Left lobe of liver (tissue), 2 donors: ENCODE results near the gene ATP5PB. TPM values are rescaled to one million over a fixed set of nuclear protein-coding genes. Genes with fewer than 3 reads are reported as not detected.

Source experiments
- ATAC-seq: fragments of 200-7000 bp; cut with Tn5 transposase; one replicate; pipeline ENCODE4 v1.9.1; 2020; ENCODE audit warnings: mild to moderate bottlenecking, moderate library complexity
- DNase-seq: peaks from one replicate; pipeline ENCODE4 v3.0.0-alpha.2; 2020; ENCODE audit warnings: low spot score
- total RNA-seq: library from RNA; stranded (reverse); gene quantifications from one replicate; pipeline ENCODE4 v1.2.1, GENCODE V29; 2021
- donor health status: DM: no; HTN: no; CAD: no; lungs with moderate emphysema.
- donor health status: DM: no; HTN: yes; CAD: no.

The ATP5PB gene, protein sequence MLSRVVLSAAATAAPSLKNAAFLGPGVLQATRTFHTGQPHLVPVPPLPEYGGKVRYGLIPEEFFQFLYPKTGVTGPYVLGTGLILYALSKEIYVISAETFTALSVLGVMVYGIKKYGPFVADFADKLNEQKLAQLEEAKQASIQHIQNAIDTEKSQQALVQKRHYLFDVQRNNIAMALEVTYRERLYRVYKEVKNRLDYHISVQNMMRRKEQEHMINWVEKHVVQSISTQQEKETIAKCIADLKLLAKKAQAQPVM
- total RNA-seq: 130 TPM

DNA sequence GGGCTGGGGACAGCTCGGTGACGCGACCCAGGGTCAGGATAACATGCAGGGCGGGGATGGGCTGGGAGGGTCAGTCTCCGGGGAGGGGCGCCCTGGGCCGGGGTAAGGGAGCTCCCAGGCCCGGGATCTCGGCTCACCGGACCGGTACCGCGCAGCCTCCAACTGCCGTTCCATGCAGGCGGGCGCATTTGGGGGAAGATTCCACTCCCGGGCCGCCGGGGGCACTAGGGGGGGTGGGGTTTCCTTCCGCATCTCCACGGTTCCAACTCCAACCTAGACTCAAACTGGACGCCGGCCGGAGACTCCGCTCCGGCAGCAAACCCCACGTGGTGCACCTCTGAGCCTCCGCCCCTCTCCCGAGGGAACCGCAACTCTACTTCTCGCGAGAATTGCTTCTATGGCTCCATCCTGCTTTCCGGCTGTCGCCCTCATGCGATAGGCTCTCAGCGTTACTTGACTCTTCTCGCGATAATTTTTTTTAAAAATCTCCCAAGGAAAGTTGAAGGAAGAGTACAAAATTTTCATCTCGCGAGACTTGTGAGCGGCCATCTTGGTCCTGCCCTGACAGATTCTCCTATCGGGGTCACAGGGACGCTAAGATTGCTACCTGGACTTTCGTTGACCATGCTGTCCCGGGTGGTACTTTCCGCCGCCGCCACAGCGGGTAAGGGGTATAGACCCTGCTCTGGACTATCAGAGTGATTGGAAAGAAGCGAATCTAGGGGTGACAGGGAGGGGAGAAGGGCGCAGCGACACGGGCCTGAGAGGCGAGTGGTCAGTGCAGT is at the start of gene ATP5PB, which contains the start of gene WDR77:
TSS of gene ATP5PB (plus strand) at position 547 of the 785 bp plus-strand sequence. CDS start at position 625, 78 bp downstream.
TSS of gene WDR77 (minus strand) at position 339 of the 785 bp plus-strand sequence. CDS start at position 252, 87 bp downstream.
- peak; percentile 91 for ATAC-seq
- peak; percentile 97 for DNase-seq

DNA sequence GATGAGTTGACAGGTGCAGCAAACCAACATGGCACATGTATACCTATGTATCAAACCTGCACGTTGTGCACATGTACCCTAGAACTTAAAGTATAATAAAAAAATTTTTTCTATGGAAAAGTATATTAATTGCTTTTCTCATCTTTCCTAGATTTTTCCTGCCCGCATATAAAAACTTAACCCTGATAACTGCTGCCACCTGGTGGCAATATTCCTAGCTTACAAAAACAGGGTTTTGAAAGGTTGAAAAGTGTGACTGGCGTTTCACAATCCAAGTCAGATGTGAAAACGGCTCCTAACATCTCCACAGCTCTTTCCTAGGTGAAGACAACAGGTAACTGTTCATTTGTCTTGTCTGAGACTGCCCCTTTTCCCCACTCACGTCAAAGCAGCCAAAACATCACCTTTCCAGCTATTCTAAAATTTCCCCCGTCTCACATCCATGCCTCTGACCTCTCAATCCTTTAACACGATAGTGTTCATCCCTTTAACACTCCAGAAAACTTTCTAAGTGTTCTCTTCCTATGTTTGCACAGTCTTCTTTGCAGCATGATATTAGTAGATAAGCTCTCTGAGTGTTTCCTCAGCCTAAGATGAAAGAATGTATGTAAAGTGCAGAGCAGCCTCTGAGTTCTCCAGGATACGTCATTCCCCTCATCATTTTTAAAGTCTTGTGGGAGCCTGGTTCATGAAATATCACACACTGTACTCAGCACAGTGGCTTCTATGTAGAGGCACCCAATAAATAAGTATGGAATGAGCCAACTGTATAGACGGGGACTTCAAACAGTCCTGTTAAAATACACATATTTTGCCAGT is 49.3 kb upstream of the ATP5PB start:
- DNase-seq (no peak), ATAC-seq (peak; percentile 86)

DNA sequence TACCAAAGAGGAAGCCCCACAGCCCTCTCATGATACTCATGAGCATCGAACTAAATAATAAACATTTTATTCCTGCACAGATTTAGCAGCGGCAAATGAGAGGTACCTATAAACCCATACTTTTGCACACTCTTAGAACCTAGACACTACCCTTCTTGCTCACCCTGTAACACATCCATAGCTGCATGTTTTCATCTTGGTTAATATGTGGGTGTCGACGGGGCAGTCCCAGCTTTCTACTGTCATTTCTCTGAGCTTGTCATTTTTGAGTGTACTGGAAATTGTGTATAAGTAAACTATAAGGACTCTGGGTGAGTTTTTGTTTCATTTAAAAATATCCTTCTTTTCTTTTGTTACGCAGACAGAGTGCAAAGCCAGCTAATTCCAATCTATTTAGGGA is 47.2 kb upstream of the ATP5PB start:
- ATAC-seq (no peak), DNase-seq (no peak)

DNA sequence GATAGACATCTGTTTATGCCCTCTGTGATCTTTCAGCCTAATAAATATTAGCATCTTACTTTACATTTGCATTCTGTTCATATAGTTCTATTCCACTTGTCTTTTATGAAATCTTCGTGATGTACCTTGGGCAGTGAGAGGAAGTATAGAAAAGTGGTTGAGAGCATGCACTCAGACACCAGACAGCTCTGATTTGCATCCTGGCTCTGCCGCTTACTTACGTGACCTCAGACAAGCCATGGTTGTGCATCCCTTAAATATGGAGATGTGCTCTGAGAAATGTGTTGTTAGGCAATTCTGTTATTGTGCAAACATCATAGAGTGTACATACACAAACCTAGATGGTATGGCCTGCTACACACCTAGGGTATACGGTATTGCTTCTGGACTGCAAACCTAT is 44.7 kb upstream of the ATP5PB start:
- ATAC-seq (no peak), DNase-seq (no peak)

DNA sequence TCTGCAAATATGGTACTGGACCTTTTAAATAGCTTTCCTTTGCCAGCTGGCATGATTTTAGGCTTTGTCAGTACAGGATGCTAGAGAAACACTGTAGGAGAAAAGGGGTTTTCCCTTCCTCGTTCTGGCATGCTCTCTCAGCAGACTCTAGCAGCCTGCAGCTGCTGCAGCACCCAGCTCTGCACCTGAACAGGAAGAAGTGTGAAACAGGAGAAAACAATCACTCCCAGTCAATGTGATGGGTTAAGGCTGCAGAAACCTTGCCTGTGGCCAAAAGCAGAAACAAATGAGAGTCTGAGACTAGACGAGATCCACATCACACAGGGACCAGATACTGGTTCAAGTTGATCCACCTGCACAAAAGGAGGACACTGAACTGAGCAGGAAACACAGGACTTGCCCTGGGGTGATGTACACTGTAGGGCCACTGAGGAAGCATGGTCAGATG is 42.9 kb upstream of the ATP5PB start:
- ATAC-seq (peak; percentile 96), DNase-seq (peak; percentile 49)

DNA sequence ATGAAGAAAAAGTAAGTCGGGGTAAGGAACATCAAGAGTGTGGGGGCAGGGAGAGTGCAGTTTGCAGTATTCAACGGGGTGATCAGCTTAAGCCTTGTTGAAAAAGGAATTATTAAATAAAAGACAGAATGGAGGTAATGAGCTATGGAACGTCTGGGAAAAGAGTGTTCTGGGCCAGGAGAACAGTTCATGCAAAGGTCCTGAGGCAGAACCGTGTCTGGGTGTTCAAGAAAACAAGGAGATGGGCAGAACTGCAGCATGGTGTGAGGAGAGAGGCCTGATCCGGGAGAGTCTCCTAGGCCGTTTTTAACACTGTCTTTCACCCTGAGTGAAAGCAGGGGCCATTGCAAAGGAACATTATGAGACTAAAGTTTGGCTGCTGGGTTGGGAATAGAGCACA is 42.0 kb upstream of the ATP5PB start:
- no peak for ATAC-seq

DNA sequence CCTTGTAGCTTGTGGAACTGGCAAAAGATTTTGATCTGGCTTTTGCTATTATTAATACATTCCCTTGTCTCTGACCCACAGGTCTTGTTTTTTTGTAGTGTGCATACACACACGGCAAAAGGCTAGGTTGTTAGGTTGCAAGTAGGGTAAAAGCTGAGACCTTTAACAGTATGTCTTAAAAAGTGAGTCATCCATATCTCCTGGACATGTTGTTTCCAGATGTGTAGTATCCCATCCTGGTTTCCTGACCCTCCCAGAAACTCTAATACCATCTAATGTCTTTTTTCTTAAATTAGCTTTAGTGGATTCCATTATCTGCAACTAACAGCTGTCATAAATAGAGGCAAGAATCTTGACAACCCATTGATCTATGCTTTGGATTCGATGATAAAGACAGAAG is 36.4 kb upstream of the ATP5PB start:
- no peak for ATAC-seq
- no peak for DNase-seq

More for the DNA sequence above, 42.0 kb upstream of the ATP5PB start:
- no peak for DNase-seq

DNA sequence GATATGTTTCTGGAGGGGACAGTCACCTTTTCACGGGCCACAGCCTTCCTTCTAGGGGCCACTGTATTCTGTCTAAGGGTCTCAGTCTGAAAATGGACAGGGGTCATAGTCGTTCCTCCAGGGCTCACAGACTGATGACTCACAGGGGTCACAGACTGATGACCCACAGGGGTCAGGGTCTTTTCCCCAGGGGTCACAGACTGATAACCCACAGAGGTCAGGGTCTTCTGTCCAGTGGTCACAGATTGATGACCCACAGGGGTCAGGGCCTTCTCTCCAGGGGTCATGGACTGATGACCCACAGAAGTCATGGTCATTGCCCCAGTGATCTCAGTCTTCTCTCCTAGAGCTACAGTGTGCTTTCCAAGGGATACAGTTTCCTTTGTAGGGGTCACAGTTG is 34.5 kb upstream of the ATP5PB start:
- no peak for DNase-seq
- ATAC-seq: no peak

DNA sequence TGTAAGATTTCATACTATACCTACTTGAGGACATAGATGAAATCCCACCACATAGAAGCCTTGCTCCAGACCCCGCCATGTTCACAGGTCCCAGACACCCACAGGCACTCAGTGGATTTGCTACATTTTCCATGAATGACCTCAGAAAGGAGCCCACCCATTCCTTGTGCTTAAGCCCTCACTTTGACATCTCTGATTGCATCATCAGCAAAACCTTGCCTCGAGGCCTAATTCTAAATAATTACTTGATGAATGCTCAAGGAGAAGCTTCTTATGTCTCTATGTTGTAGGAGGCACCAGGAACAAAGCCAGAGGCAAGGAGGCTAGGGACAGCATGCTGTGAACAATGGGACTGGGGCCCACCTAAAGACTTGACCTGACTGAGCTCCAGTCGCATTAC is 33.8 kb upstream of the ATP5PB start:
- DNase-seq (no peak), ATAC-seq (no peak)

DNA sequence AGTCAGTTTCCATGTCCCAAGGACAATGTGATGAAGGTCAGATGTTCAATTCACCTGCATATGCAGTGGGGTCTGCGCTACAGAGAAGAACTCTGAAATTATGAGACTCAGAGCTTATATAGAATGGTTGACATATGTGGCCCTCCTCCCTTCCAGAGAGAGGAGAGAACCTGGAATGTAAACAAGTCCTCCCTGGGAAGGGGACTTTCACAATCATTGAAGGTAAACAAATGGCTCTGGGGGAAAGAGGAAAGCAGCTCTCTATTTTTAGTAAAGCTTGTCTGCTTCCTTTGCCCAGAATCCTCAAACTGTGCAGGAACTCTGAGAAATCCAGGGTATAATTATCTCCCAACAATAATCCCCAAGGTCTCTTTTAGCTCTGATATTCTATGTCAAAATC is 31.5 kb upstream of the ATP5PB start:
- peak; percentile 89 for ATAC-seq
- DNase-seq: no peak

DNA sequence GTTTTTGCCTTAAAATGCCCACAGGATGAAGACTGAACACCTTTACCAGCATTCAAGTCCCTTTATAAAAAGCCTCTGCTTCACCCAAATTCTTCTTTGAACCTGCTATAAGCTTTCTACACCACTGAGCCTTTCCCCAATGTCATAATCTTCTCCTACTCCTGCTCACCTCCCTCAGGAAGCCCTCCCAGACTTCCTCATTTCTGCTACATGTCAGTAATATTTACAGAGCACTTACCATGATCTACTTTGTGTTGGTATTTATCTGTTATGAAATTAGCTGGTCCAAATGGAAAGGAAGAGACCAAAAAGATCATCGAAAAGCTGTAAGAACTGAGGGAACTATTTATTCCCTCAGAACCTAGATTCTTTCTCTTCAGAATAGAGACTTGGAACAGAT is 30.2 kb upstream of the ATP5PB start:
- ATAC-seq (no peak), DNase-seq (no peak)

DNA sequence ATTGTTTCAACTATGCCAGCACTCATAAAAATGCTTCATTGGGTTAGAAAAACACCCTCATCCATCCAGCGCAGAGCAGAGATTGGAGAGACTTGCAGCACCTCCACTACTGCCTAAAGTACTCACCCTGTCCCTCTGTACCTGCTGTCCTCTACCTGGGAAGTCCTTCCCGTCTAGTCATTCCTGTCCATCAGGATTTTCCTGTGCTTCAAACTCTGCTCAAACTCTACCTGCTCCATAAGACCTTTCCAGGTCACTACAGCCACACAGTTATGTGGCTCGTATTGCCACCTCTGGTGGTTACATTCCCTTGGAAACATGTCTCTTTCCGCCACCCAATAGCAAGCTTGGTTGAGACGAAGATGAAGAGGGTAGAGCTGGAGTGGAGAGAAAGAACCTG is 28.9 kb upstream of the ATP5PB start:
- DNase-seq: no peak
- no peak for ATAC-seq

DNA sequence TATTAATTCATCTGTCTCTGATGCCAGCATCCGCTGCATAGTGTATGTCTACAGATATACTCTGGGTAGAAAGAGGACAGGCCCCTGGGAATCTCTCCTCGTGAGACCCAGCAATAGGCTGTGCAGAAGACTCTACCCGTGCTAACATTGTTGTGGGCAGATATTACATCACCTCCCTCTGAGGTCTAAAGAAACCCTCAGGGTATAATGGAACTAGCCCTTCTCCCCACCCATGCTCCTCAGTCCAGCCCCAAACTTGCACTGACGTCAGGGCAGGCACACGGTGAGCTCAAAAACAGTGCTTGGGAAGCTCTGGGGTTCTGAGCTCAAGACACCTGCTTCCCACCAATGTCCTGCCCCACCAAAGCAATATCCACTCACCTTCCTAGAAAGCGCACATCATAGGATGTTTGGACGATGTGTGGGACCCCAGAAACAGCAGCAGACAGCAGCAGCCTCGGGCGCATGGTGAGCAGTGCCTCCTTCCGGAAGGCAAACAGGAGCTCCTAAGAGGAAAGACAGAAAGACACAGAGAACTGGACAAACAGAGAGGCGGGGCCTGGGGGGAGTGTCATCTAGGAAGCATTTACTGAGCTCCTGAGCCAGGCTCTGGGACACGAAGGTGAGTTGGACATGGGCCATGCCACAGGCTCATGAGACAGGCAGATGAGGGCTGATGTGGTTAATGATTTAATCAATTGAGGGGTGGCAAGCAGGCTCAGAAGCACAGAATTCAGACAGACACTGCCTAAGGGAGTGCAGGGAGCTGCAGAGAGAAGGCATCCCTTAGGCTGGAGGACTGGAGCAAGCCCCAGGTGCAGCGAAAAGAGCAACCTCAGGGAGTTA is 26.5 kb upstream of the ATP5PB start:
- DNase-seq (peak; percentile 97), ATAC-seq (peak; percentile 95)

DNA sequence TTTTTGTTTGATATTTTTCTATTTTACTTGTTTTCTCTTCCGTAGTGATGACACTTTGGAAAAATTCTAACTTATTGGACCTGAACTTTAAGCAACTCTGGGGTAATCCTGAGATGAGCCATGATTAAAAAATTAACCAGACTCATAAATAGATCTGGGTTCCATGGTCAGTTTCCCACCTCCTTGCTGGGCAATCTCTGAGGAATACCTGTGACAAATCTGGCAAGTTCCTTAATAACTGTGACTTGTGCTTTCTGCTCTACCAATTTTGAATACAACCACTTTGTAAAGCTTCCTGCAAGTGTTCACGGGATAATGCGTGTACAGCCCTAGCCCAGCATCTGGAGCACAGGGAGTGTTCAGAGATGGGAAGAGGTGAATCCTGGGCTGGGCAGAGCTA is 25.0 kb upstream of the ATP5PB start:
- no peak for ATAC-seq
- no peak for DNase-seq

DNA sequence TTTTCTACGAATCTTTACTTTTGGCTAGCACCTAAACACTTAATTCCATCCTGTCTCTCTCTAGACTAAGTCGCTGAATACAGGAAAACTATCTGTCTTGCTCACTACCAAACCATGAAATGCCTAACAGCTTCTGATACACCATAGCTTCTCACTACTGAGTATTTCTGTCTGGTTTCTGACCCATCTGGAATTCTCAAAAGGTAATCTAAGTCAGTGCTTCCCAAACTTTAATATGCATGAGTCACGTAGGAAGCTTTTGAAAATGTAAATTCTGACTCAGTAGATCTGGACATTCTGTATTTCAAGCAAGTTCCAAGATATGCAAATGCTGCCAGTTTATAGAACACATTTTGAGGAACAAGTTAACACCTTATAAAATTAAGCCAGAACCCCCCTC is 12.5 kb upstream of the ATP5PB start:
- no peak for ATAC-seq
- DNase-seq: no peak

DNA sequence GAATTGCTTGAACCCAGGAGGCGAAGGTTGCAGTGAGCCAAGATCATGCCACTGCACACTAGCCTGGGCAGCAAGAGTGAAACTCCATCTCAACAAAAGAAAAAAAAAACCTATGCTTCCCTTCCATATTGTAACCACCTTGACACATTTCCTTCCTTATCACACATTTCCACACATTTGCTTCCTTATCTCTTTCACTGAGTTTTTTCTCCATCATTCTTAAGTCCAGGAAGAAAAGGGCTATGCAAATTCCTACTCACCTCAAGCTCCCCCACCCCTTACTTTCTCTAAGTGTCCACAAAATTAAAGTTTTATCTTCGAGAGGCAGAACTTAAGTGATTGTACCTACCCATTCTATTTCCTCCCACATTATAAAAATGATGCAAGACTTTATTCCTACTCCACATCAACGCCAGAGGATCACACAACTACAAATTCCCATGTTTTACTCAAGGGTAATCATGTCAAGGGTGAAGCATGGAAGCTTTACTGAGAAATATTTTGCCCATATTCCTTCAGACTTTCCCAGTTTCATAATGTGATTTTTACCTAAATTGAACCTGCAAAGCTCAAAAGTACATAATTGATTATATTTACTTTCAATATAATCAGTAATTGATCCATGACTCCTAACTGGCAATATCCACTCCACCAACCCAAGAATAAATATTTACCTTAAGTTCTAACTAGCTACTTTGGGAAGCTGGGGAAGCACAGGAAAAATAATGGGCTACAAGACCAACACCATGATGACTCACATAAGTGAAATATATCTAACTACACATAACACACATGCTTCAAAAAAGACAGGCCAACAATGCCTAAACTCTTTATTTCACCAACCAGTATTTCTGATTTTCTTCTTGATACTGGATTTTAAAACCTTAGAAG is 9.6 kb upstream of the ATP5PB start:
- DNase-seq (no peak), ATAC-seq (no peak)

DNA sequence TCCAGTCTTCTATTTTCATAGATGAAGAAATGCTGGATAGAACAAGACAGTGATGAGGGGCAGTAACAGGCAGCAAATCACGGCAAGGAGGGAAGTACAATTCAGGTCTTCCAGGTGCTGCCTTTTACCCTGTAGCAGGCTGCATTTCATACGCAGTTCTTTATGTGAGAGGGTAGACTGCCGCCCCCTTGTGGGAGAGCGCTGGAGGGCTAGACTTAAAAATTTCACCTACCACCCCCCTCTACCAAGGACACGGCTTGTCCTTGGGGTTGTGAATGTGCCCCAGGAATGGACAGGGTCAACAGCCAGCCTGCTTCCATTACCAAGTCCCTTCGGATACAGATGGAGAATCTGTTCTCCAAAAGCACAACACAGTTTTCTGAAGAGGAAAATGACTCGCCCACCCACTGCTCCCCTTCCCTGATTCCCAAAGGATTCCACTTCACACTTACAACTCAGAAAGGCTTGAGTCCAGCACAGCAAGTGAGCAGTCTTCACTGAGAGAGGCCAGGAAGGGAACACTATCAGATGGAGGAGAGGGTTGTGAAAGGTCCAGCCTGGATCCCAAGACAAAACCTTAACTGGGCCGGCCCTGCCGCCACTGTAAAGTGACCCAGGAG is 7.6 kb upstream of the ATP5PB start:
- DNase-seq (no peak), ATAC-seq (peak; percentile 61)

DNA sequence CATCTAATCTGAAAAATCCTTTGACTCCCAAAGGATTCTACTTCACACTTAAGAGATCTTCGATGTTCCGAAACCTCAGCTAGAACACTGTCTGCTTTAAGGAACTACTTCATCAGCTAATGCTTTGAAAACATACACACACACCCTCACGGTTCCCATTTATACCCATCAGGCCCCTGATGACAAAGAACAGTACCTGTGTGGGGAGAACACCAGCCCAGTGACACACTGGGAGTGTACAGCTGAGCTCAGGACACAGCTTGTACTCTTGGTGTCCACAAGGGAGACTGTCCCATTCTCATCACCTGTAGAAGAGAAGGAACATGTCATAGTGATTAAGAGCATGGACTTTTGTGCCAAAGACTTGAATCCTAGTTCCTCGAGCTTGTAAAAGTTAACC is 6.8 kb upstream of the ATP5PB start:
- ATAC-seq (no peak), DNase-seq (no peak)

DNA sequence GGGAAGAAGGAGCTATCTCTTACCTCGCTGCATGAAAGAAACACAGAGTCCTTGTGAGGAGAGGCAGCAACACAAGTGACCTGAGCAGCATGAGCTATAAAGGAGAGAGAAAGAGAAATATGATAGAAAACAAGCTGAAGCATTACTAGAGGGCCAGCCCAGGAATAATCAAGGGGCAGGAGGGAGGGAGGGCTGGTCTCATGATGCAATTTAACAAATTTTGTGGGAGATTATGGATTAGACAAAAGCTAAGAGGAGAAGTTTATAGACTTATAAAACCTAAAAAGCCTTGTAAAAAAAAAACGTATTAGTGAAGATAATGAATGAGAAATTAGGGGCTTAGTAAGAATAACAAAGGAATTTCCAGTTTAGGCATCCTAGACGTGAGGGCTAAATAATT is 5.2 kb upstream of the ATP5PB start:
- ATAC-seq (no peak), DNase-seq (no peak)
